GM12878 (cell line): ENCODE data around the gene GLT6D1. TPM values are rescaled to one million over a fixed set of nuclear protein-coding genes. Genes with fewer than 3 reads are reported as not detected.

Experiments used
- ATAC-seq: fragments of 200-7000 bp; cut with Tn5 transposase; 3 replicates; pipeline ENCODE4 v1.9.1; 2020; ENCODE audit warnings: mild to moderate bottlenecking, moderate library complexity
- BruUV-seq: library from RNA; stranded (reverse); fragments of 400-500 nt; replicated peaks from 2 replicates; lab custom pipeline; 2021; lab: Mats Ljungman, UMichigan
- CTCF ChIA-PET: fragments of 300-600 bp; sonication (Branson Sonifier 250); formaldehyde crosslinking; extraction: SDS; loops from one replicate; lab custom pipeline; 2021; ENCODE audit warnings: inconsistent platforms; lab: Yijun Ruan, JAX
- POLR2A ChIA-PET: fragments of 350-600 bp; formaldehyde crosslinking; extraction: SDS; loops from one replicate; lab custom pipeline; 2021; ENCODE audit warnings: inconsistent platforms; lab: Charles Lee
- RAD21 ChIA-PET: fragments of 300-600 bp; sonication (Branson Sonifier 250); formaldehyde crosslinking; loops from one replicate; lab custom pipeline; 2023; ENCODE audit warnings: antibody characterized with exemption; ENCODE audit not compliant: unreplicated experiment; lab: Charles Lee
- SMC1A ChIA-PET: fragments of 300-600 bp; sonication (Branson Sonifier 250); formaldehyde crosslinking; loops from one replicate; lab custom pipeline; 2023; ENCODE audit not compliant: unreplicated experiment, uncharacterized antibody; lab: Charles Lee
- DNase-seq: peaks from one replicate; pipeline ENCODE4 v3.0.0-alpha.2; 2011; ENCODE audit warnings: low read depth, low spot score
- FAIRE-seq: peaks from 3 replicates; lab custom pipeline; 2011; peaks lifted over from hg19 to GRCh38; lab: Jason Lieb, UNC
- H2AFZ ChIP-seq: 2 replicates; pipeline ENCODE4 v1.6.0; 2011; ENCODE audit warnings: low read depth, low read length, control low read depth; ENCODE audit not compliant: control insufficient read depth
- H3K27ac ChIP-seq: 2 replicates; pipeline ENCODE4 v1.5.1; 2011; ENCODE audit warnings: control low read depth; ENCODE audit not compliant: control insufficient read depth, insufficient read depth
- H3K27me3 ChIP-seq, 2 experiments: replicated peaks in 1 of 2; 2 replicates each; pipeline versions ENCODE4 v1.6.0 to v1.6.1; 2011; ENCODE audit warnings: low read length in 1 of 2; ENCODE audit not compliant: control insufficient read depth in 2 of 2, insufficient read depth in 2 of 2
- H3K36me3 ChIP-seq, 2 experiments: 2 replicates each; pipeline ENCODE4 v1.5.1; 2011; ENCODE audit warnings: low read length in 1 of 2; ENCODE audit not compliant: control insufficient read depth in 2 of 2, insufficient read depth in 2 of 2
- H3K4me1 ChIP-seq: 2 replicates; pipeline ENCODE4 v1.6.1; 2011; ENCODE audit warnings: mild to moderate bottlenecking, low read length, moderate library complexity, mixed read lengths; ENCODE audit not compliant: control insufficient read depth, insufficient read depth
- H3K4me2 ChIP-seq: 2 replicates; pipeline ENCODE4 v1.6.0; 2011; ENCODE audit warnings: control low read depth; ENCODE audit not compliant: control insufficient read depth, insufficient read depth
- H3K4me3 ChIP-seq: fragments of 200-600 bp; sonication (generic); 2 replicates; pipeline ENCODE4 v1.5.1; 2016
- H3K79me2 ChIP-seq: 2 replicates; pipeline ENCODE4 v1.6.0; 2011; ENCODE audit warnings: low read length; ENCODE audit not compliant: control insufficient read depth, insufficient read depth
- H3K9ac ChIP-seq: 2 replicates; pipeline ENCODE4 v1.8.0; 2011; ENCODE audit warnings: low read length, control low read depth, mixed read lengths; ENCODE audit not compliant: control insufficient read depth, insufficient read depth
- H3K9me3 ChIP-seq: replicated peaks from 3 replicates; pipeline ENCODE4 v1.5.1; 2011; ENCODE audit warnings: mild to moderate bottlenecking, low read length; ENCODE audit not compliant: control insufficient read depth, insufficient read depth
- H4K20me1 ChIP-seq: 2 replicates; pipeline ENCODE4 v1.6.0; 2011; ENCODE audit not compliant: control insufficient read depth, insufficient read depth
- ATF3 ChIP-seq: IDR thresholded peaks from 2 replicates; pipeline ENCODE4 v1.6.1; 2011; ENCODE audit warnings: low read depth, mild to moderate bottlenecking, low read length, moderate library complexity, borderline replicate concordance; ENCODE audit errors: extremely low read depth
- CBFB ChIP-seq: IDR thresholded peaks from 2 replicates; pipeline ENCODE4 v1.6.1; 2016; ENCODE audit warnings: antibody characterized with exemption, low read depth
- CBX5 ChIP-seq: sonication (generic); IDR thresholded peaks from 2 replicates; pipeline ENCODE4 v1.6.1; 2016; ENCODE audit warnings: low read depth, moderate library complexity, mild to moderate bottlenecking, inconsistent platforms
- CEBPB ChIP-seq, 2 experiments: fragments of 150-350 bp in 1 of 2; IDR thresholded peaks; 2 replicates each; pipeline ENCODE4 v1.6.1; 2012 to 2014; ENCODE audit warnings: low read depth in 2 of 2, low read length in 2 of 2, borderline replicate concordance in 1 of 2, inconsistent platforms in 1 of 2
- CREM ChIP-seq: IDR thresholded peaks from 2 replicates; pipeline ENCODE4 v1.6.1; 2014; ENCODE audit warnings: antibody characterized with exemption, low read depth
- ESRRA ChIP-seq: IDR thresholded peaks from 2 replicates; pipeline ENCODE4 v1.6.1; 2012; ENCODE audit warnings: mild to moderate bottlenecking, low read length, improper control_type of control experiment
- ETV6 ChIP-seq, 2 experiments: fragments of 450-650 bp in 1 of 2; IDR thresholded peaks in 1 of 2; conservative IDR thresholded peaks in 1 of 2; 2 replicates each; pipeline ENCODE4 v1.6.1; 2014; ENCODE audit warnings: antibody characterized with exemption in 1 of 2, borderline replicate concordance in 1 of 2, low read depth in 1 of 2, mild to moderate bottlenecking in 1 of 2, moderate library complexity in 1 of 2
- IKZF2 ChIP-seq, 2 experiments: fragments of 450-650 bp; IDR thresholded peaks; 2 replicates each; pipeline ENCODE4 v1.6.1; 2017; ENCODE audit warnings: mild to moderate bottlenecking in 2 of 2, moderate library complexity in 2 of 2
- JUNB ChIP-seq: IDR thresholded peaks from 2 replicates; pipeline ENCODE4 v1.6.1; 2016; ENCODE audit warnings: antibody characterized with exemption, mild to moderate bottlenecking
- MYC ChIP-seq: IDR thresholded peaks from 2 replicates; pipeline ENCODE4 v1.6.1; 2011; ENCODE audit warnings: mild to moderate bottlenecking, low read length, moderate library complexity, inconsistent platforms; ENCODE audit not compliant: insufficient read depth, insufficient replicate concordance, insufficient read length, severe bottlenecking
- NFIC ChIP-seq: IDR thresholded peaks from 2 replicates; pipeline ENCODE4 v1.6.1; 2012; ENCODE audit warnings: low read depth, mild to moderate bottlenecking, inconsistent platforms, low read length, moderate library complexity
- NFYB ChIP-seq: IDR thresholded peaks from 2 replicates; pipeline ENCODE4 v1.6.1; 2011; ENCODE audit warnings: low read depth, mild to moderate bottlenecking, low read length, improper control_type of control experiment, moderate library complexity; ENCODE audit not compliant: insufficient read depth
- NR2C2 ChIP-seq: IDR thresholded peaks from 2 replicates; pipeline ENCODE4 v1.6.1; 2011; ENCODE audit warnings: borderline replicate concordance, low read depth; ENCODE audit not compliant: control insufficient read depth, insufficient read length
- POLR2AphosphoS2 ChIP-seq: IDR thresholded peaks from 2 replicates; pipeline ENCODE4 v1.6.1; 2011; ENCODE audit warnings: low read depth, mild to moderate bottlenecking, low read length, improper control_type of control experiment, moderate library complexity
- SMAD5 ChIP-seq: IDR thresholded peaks from 2 replicates; pipeline ENCODE4 v1.6.1; 2016; ENCODE audit warnings: antibody characterized with exemption, low read depth
- SREBF1 ChIP-seq: IDR thresholded peaks from 2 replicates; pipeline ENCODE4 v1.6.1; 2012; ENCODE audit warnings: mild to moderate bottlenecking, low read length
- TCF7 ChIP-seq: IDR thresholded peaks from 2 replicates; pipeline ENCODE4 v1.6.1; 2014; ENCODE audit warnings: antibody characterized with exemption, borderline replicate concordance
- ZNF24 ChIP-seq: fragments of 450-650 bp; IDR thresholded peaks from 2 replicates; pipeline ENCODE4 v1.6.1; 2017; ENCODE audit warnings: antibody characterized with exemption, mild to moderate bottlenecking
- ZNF592 ChIP-seq: fragments of 450-650 bp; IDR thresholded peaks from 2 replicates; pipeline ENCODE4 v1.6.1; 2017; ENCODE audit warnings: mild to moderate bottlenecking, moderate library complexity
- ZSCAN29 ChIP-seq: fragments of 450-650 bp; IDR thresholded peaks from 2 replicates; pipeline ENCODE4 v1.6.1; 2017; ENCODE audit warnings: mild to moderate bottlenecking, moderate library complexity
- WGBS: methylation state at CpG from one replicate; pipeline ENCODE4 v1.1.6; 2016; ENCODE audit warnings: low lambda C conversion rate; ENCODE audit not compliant: insufficient replicate concordance, insufficient coverage; ENCODE audit errors: missing lambda C conversion rate; 5-methylcytosine and 5-hydroxymethylcytosine counted together
- in situ Hi-C: fragments of 300-500 bp; cut with MboI; formaldehyde crosslinking; loops from 9 replicates; pipeline ENCODE4 v1.14.3; 2018; ENCODE audit warnings: mixed read lengths
- intact Hi-C: fragments of 100-400 bp; cut with micrococcal nuclease; formaldehyde crosslinking; loops from one replicate; pipeline ENCODE4 v1.14.2; 2022; ENCODE audit not compliant: unreplicated experiment
- polyA plus RNA-seq, 11 experiments: library from polyadenylated mRNA; depleted of rRNA in 4 of 11; unstranded in 6 of 11; stranded (reverse) in 5 of 11; fragments of >200 nt; fragmentation: Nextera tagmentation in 4 of 11; fragmentation: Illumina TruSeq in 1 of 11; extraction: Ambion mirVana in 4 of 11; extraction: Trizol in 1 of 11; gene quantifications; 1 replicate in 1 of 11; 2 replicates in 10 of 11; pipeline versions ENCODE4 v1.2.1 to v1.2.3, GENCODE V29; 2011 to 2016; ENCODE audit warnings: inconsistent platforms in 2 of 11, missing spikeins in 2 of 11, low read depth in 1 of 11
- total RNA-seq, 4 experiments: library from RNA; depleted of rRNA in 3 of 4; stranded (reverse); fragments of >200 nt in 3 of 4; fragmentation: Illumina TruSeq in 1 of 4; extraction: Trizol in 1 of 4; gene quantifications; 2 replicates each; pipeline versions ENCODE4 v1.2.1 to v1.2.3, GENCODE V29; 2013 to 2021

Gene GLT6D1
- total and polyA plus RNA-seq, 10 of the 15 experiments (the other 5 are each of a cell fraction or from before 2014, with no cell fraction given): not detected

GRCh38 chr9:135681161-135681560 is 41.8 kb upstream of the GLT6D1 start:
- FAIRE-seq: no peak
- intact Hi-C loops: no loop called here
- H3K4me1 ChIP-seq: no peaks in the 10 kb centered on the region
- H3K36me3 ChIP-seq: no peaks in the 10 kb centered on the region
- no peak overlapping the region for H3K9ac ChIP-seq
- no peaks in the 10 kb centered on the region for H3K9me3 ChIP-seq
- H3K79me2 ChIP-seq: no peaks in the 10 kb centered on the region
- no peak overlapping the region for H2AFZ ChIP-seq
- DNase-seq: no peak
- H3K27me3 ChIP-seq: no peaks in the 10 kb centered on the region
- no peak overlapping the region for H3K27ac ChIP-seq
- no TSS peak for BruUV-seq
- in situ Hi-C loops: no loop called here
- ChIA-PET CTCF (no interaction called here), RAD21 (no interaction called here), POLR2A (no interaction called here), SMC1A (no interaction called here)
- no peak overlapping the region for H3K4me2 ChIP-seq
- H4K20me1 ChIP-seq: no peaks in the 10 kb centered on the region
- H3K4me3 ChIP-seq: no peak overlapping the region
- ATAC-seq: no peak
- WGBS: 52% methylated on average over 5 of the region's 5 CpGs
- TF ChIP-seq CBFB (no peak), TCF7 (no peak), CEBPB (IDR thresholded peaks at IDR 0.05; ENCODE audit: borderline replicate concordance in 1 of 2, low read depth in 2 of 2, low read length in 2 of 2) (no peak), IKZF2 (IDR thresholded peaks at IDR 0.05) (no peak), POLR2AphosphoS2 (no peak), NFIC (no peak), ZSCAN29 (no peak), NR2C2 (no peak), MYC (no peak), ATF3 (no peak), ZNF592 (no peak), CREM (no peak), ETV6 (conservative IDR thresholded peaks at IDR 0.05 in 1 of 2, IDR thresholded peaks at IDR 0.05 in 1 of 2; ENCODE audit: borderline replicate concordance in 1 of 2, low read depth in 1 of 2) (no peak), JUNB (no peak), CBX5 (no peak), ZNF24 (no peak), SREBF1 (no peak), SMAD5 (no peak), NFYB (no peak), ESRRA (no peak)
